H9 (cell line): ENCODE results near the gene MAN1A1. TPM values are rescaled to one million over a fixed set of nuclear protein-coding genes. Genes with fewer than 3 reads are reported as not detected.

ENCODE experiments used
- DNase-seq: peaks from one replicate; pipeline ENCODE4 v3.0.0-alpha.2; 2017
- H2AFZ ChIP-seq: one replicate; pipeline ENCODE4 v1.6.1; 2013; ENCODE audit warnings: mild to moderate bottlenecking, low read length, control low read depth, moderate library complexity
- H2AK5ac ChIP-seq: 2 replicates; pipeline ENCODE4 v1.6.1; 2013; ENCODE audit warnings: low read length, control low read depth, mixed read lengths; ENCODE audit not compliant: insufficient read length
- H2BK120ac ChIP-seq: one replicate; pipeline ENCODE4 v1.6.1; 2013; ENCODE audit warnings: low read depth, mild to moderate bottlenecking, low read length, control low read depth, inconsistent platforms; ENCODE audit not compliant: poor library complexity, severe bottlenecking
- H2BK12ac ChIP-seq: 2 replicates; pipeline ENCODE4 v1.6.1; 2013; ENCODE audit warnings: low read length, control low read depth, mixed read lengths, low read depth; ENCODE audit not compliant: insufficient read length
- H2BK15ac ChIP-seq: 2 replicates; pipeline ENCODE4 v1.6.1; 2013; ENCODE audit warnings: low read depth, low read length, control low read depth
- H2BK20ac ChIP-seq: one replicate; pipeline ENCODE4 v1.6.1; 2013; ENCODE audit warnings: low read depth, mild to moderate bottlenecking, low read length, control low read depth, inconsistent platforms; ENCODE audit not compliant: poor library complexity, severe bottlenecking
- H2BK5ac ChIP-seq: 2 replicates; pipeline ENCODE4 v1.6.1; 2013; ENCODE audit warnings: low read length, control low read depth, mixed read lengths; ENCODE audit not compliant: insufficient read length
- H3K14ac ChIP-seq: 2 replicates; pipeline ENCODE4 v1.6.1; 2013; ENCODE audit warnings: low read length, control low read depth; ENCODE audit not compliant: insufficient read depth
- H3K18ac ChIP-seq: 2 replicates; pipeline ENCODE4 v1.6.1; 2013; ENCODE audit warnings: low read depth, mild to moderate bottlenecking, mixed read lengths, low read length, control low read depth; ENCODE audit not compliant: insufficient read length
- H3K23ac ChIP-seq: 2 replicates; pipeline ENCODE4 v1.6.1; 2013; ENCODE audit warnings: low read length, control low read depth, mixed read lengths, low read depth; ENCODE audit not compliant: insufficient read length
- H3K23me2 ChIP-seq: 2 replicates; pipeline ENCODE4 v1.6.1; 2013; ENCODE audit warnings: low read depth, mild to moderate bottlenecking, mixed read lengths, low read length, control low read depth; ENCODE audit not compliant: insufficient read length, poor library complexity, severe bottlenecking
- H3K27ac ChIP-seq: 2 replicates; pipeline ENCODE4 v1.5.1; 2013; ENCODE audit warnings: low read length, control low read depth, mixed read lengths, low read depth; ENCODE audit not compliant: insufficient read length
- H3K27me3 ChIP-seq: 2 replicates; pipeline ENCODE4 v1.6.1; 2013; ENCODE audit warnings: low read length, control low read depth, inconsistent platforms; ENCODE audit not compliant: insufficient read depth
- H3K4ac ChIP-seq: 2 replicates; pipeline ENCODE4 v1.6.1; 2013; ENCODE audit warnings: low read depth, mild to moderate bottlenecking, control low read depth, inconsistent platforms, low read length, moderate library complexity
- H3K4me1 ChIP-seq: 2 replicates; pipeline ENCODE4 v1.6.1; 2013; ENCODE audit warnings: low read length, control low read depth, inconsistent platforms; ENCODE audit not compliant: insufficient read depth
- H3K4me2 ChIP-seq: 2 replicates; pipeline ENCODE4 v1.6.1; 2013; ENCODE audit warnings: low read length, control low read depth, mixed read lengths; ENCODE audit not compliant: insufficient read length, insufficient read depth
- H3K56ac ChIP-seq: 2 replicates; pipeline ENCODE4 v1.6.1; 2013; ENCODE audit warnings: low read depth, mild to moderate bottlenecking, mixed read lengths, low read length, control low read depth; ENCODE audit not compliant: insufficient read length
- H3K79me1 ChIP-seq: 2 replicates; pipeline ENCODE4 v1.6.1; 2013; ENCODE audit warnings: low read depth, mild to moderate bottlenecking, moderate library complexity, low read length, control low read depth, inconsistent platforms; ENCODE audit not compliant: insufficient read depth, poor library complexity, severe bottlenecking
- H3K79me2 ChIP-seq: 2 replicates; pipeline ENCODE4 v1.6.1; 2013; ENCODE audit warnings: low read length, control low read depth, inconsistent platforms; ENCODE audit not compliant: insufficient read depth
- H3K9ac ChIP-seq: 2 replicates; pipeline ENCODE4 v1.6.1; 2013; ENCODE audit warnings: low read length, control low read depth, mixed read lengths; ENCODE audit not compliant: insufficient read length; ENCODE audit errors: extremely low read depth
- H3K9me3 ChIP-seq: one replicate; pipeline ENCODE4 v1.6.1; 2013; ENCODE audit warnings: low read depth, low read length, inconsistent platforms; ENCODE audit not compliant: control insufficient read depth
- H3T11ph ChIP-seq: one replicate; pipeline ENCODE4 v1.6.1; 2013; ENCODE audit warnings: mild to moderate bottlenecking, low read length, control low read depth, inconsistent platforms
- H4K20me1 ChIP-seq: one replicate; pipeline ENCODE4 v1.6.1; 2013; ENCODE audit not compliant: control insufficient read depth, insufficient read length, insufficient read depth
- H4K5ac ChIP-seq: 2 replicates; pipeline ENCODE4 v1.6.1; 2013; ENCODE audit warnings: low read depth, mild to moderate bottlenecking, mixed read lengths, low read length, control low read depth; ENCODE audit not compliant: insufficient read length
- H4K8ac ChIP-seq: replicated peaks from 2 replicates; pipeline ENCODE4 v1.6.1; 2013; ENCODE audit warnings: low read length, control low read depth, mixed read lengths, low read depth; ENCODE audit not compliant: insufficient read length
- H4K91ac ChIP-seq: 2 replicates; pipeline ENCODE4 v1.6.1; 2013; ENCODE audit warnings: low read depth, mild to moderate bottlenecking, moderate library complexity, mixed read lengths, low read length, control low read depth; ENCODE audit not compliant: insufficient read length
- H3K27ac Mint-ChIP-seq, 3 experiments: 2 replicates in 2 of 3; 3 replicates in 1 of 3; pipeline ENCODE4 v1.8.0; 2020 to 2021; ENCODE audit warnings: mixed read lengths in 3 of 3, mild to moderate bottlenecking in 1 of 3, moderate library complexity in 1 of 3
- H3K27me3 Mint-ChIP-seq: 2 replicates; pipeline ENCODE4 v1.8.0; 2021; ENCODE audit warnings: low read depth, mild to moderate bottlenecking, moderate library complexity, mixed read lengths
- H3K36me3 Mint-ChIP-seq, 3 experiments: 2 replicates in 2 of 3; 3 replicates in 1 of 3; pipeline ENCODE4 v1.8.0; 2020 to 2021; ENCODE audit warnings: low read depth in 3 of 3, mixed read lengths in 3 of 3; ENCODE audit not compliant: insufficient read depth in 1 of 3
- H3K4me1 Mint-ChIP-seq, 2 experiments: 2 replicates each; pipeline ENCODE4 v1.8.0; 2020; ENCODE audit warnings: mixed read lengths in 2 of 2
- H3K4me3 Mint-ChIP-seq, 2 experiments: 2 replicates in 1 of 2; 3 replicates in 1 of 2; pipeline ENCODE4 v1.8.0; 2020 to 2021; ENCODE audit warnings: mild to moderate bottlenecking in 2 of 2, mixed read lengths in 2 of 2, moderate library complexity in 1 of 2
- H3K9me3 Mint-ChIP-seq, 2 experiments: 2 replicates in 1 of 2; 3 replicates in 1 of 2; pipeline ENCODE4 v1.8.0; 2020; ENCODE audit warnings: mild to moderate bottlenecking in 2 of 2, mixed read lengths in 2 of 2, moderate library complexity in 1 of 2
- WGBS: extraction: QIAGEN DNeasy Blood & Tissue Kit; methylation state at CpG from one replicate; pipeline ENCODE4 v1.1.7; 2013; ENCODE audit warnings: missing lambda C conversion rate, low lambda C conversion rate, mixed read lengths; ENCODE audit not compliant: insufficient read length; ENCODE audit errors: extremely low coverage; 5-methylcytosine and 5-hydroxymethylcytosine counted together
- total RNA-seq: library from RNA; stranded (reverse); gene quantifications from 2 replicates; pipeline ENCODE4 v1.2.1, GENCODE V29; 2021
- TF ChIP-seq, protein P1 (sequence below): fragments of 200-600 bp; sonication (generic); conservative IDR thresholded peaks from 3 replicates; pipeline ENCODE4 v1.8.0; 2021; ENCODE audit warnings: antibody characterized with exemption, mild to moderate bottlenecking

MAN1A1 gene
- total RNA-seq, 1 experiment from 2014 or later, result 1.6 TPM

DNA sequence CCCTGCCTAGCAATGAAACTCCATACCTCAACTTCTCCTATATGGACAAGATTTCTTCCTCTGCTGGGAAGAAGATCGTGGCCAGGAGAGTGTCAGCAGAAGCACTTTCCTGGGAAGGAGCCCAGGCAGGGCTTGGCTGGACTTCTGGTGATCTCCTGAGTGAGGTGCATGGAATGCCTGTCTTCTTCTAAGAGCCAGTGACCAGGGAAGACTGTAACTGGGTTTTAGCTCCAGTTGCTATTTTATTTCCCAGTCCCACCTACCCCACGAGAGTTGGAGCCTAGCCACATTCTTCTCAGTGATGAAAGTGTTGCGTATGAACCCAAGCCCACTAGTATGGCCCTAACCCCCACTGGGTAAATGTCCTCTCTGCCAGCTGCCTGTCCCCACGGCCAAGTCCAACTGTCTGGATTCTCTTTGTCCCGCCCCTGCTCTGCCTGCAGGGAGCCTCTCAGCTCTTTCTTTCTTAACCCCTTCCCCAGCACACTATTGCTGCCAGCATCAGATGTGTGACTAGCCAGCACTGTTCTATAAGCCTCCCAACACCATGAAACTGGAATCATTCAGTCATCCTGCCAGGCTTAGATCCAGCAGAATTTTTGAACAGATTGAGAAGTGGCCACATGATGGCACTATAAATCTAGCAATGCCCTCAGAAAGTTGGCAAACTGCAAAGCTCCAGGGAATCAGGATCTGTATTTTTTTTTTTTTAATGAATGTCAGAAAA is 201.3 kb downstream of the MAN1A1 start:
- Mint-ChIP-seq H3K4me3 (no peak overlapping the region), H3K9me3 (no peaks in the 10 kb centered on the region), H3K4me1 (peaks cover 7 to 8% of the 10 kb centered on the region in 2 experiments), H3K27me3 (no peaks in the 10 kb centered on the region), H3K27ac (no peak overlapping the region), H3K36me3 (no peaks in the 10 kb centered on the region; a peak in 1 of 7 replicates)
- H3K4ac ChIP-seq, result no peak overlapping the region
- TF ChIP-seq, protein P1, sequence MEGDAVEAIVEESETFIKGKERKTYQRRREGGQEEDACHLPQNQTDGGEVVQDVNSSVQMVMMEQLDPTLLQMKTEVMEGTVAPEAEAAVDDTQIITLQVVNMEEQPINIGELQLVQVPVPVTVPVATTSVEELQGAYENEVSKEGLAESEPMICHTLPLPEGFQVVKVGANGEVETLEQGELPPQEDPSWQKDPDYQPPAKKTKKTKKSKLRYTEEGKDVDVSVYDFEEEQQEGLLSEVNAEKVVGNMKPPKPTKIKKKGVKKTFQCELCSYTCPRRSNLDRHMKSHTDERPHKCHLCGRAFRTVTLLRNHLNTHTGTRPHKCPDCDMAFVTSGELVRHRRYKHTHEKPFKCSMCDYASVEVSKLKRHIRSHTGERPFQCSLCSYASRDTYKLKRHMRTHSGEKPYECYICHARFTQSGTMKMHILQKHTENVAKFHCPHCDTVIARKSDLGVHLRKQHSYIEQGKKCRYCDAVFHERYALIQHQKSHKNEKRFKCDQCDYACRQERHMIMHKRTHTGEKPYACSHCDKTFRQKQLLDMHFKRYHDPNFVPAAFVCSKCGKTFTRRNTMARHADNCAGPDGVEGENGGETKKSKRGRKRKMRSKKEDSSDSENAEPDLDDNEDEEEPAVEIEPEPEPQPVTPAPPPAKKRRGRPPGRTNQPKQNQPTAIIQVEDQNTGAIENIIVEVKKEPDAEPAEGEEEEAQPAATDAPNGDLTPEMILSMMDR, result peak; percentile 76
- no peak overlapping the region for H2BK120ac ChIP-seq
- no peaks in the 10 kb centered on the region for H3K23me2 ChIP-seq
- no peak overlapping the region for H3K9ac ChIP-seq
- no peak overlapping the region for H3K14ac ChIP-seq
- no peak overlapping the region for H4K8ac ChIP-seq
- H2BK15ac ChIP-seq, result no peak overlapping the region
- no peak overlapping the region for H3T11ph ChIP-seq
- H2BK12ac ChIP-seq, result no peak overlapping the region
- no peak overlapping the region for H3K23ac ChIP-seq
- H4K5ac ChIP-seq, result no peak overlapping the region
- WGBS, result no CpG with 5 or more reads among the region's 5 CpGs
- H2BK20ac ChIP-seq, result no peak overlapping the region
- H3K9me3 ChIP-seq, result no peaks in the 10 kb centered on the region
- peak; percentile 33 for DNase-seq
- no peaks in the 10 kb centered on the region for H3K79me2 ChIP-seq
- H3K56ac ChIP-seq, result no peak overlapping the region
- no peaks in the 10 kb centered on the region for H4K20me1 ChIP-seq
- no peak overlapping the region for H3K27ac ChIP-seq
- H2BK5ac ChIP-seq, result no peak overlapping the region
- no peaks in the 10 kb centered on the region for H3K27me3 ChIP-seq
- no peak overlapping the region for H3K18ac ChIP-seq
- no peak overlapping the region for H2AFZ ChIP-seq
- no peak overlapping the region for H2AK5ac ChIP-seq
- no peaks in the 10 kb centered on the region for H3K79me1 ChIP-seq
- no peak overlapping the region for H3K4me2 ChIP-seq
- H4K91ac ChIP-seq, result no peak overlapping the region
- H3K4me1 ChIP-seq, result no peaks in the 10 kb centered on the region
